Measurements from ENCODE around the gene KIAA0319L.
"Not testable (repeated sequence)": the region's sequence is repeated elsewhere in the genome, so short reads cannot be mapped to it uniquely, and the experiment has no call there.

KIAA0319L gene

GRCh38 chr1:35580949-35581388 is 23.8 kb upstream of the KIAA0319L start:
- DNase-seq, result no peak

- DNase-seq, result no peak
Measured at GRCh38 chr1:35577071-35577998, 20.1 kb upstream of the KIAA0319L start.

DNA sequence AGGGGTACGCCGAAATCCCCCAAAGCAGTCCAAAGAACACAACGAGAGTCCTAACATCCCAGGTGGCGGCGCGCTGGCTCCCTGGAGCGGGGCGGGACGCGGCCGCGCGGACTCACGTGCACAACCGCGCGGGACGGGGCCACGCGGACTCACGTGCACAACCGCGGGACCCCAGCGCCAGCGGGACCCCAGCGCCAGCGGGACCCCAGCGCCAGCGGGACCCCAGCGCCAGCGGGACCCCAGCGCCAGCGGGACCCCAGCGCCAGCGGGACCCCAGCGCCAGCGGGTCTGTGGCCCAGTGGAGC is 19.5 kb upstream of the KIAA0319L start:
- not testable (repeated sequence) for DNase-seq

- DNase-seq, result no peak
Measured at GRCh38 chr1:35576061-35576765, 19.0 kb upstream of the KIAA0319L start.

- DNase-seq, result no peak
Measured at GRCh38 chr1:35575416-35575958, 18.3 kb upstream of the KIAA0319L start.

- no peak for DNase-seq
Measured at GRCh38 chr1:35574655-35575415, 17.6 kb upstream of the KIAA0319L start.

DNA sequence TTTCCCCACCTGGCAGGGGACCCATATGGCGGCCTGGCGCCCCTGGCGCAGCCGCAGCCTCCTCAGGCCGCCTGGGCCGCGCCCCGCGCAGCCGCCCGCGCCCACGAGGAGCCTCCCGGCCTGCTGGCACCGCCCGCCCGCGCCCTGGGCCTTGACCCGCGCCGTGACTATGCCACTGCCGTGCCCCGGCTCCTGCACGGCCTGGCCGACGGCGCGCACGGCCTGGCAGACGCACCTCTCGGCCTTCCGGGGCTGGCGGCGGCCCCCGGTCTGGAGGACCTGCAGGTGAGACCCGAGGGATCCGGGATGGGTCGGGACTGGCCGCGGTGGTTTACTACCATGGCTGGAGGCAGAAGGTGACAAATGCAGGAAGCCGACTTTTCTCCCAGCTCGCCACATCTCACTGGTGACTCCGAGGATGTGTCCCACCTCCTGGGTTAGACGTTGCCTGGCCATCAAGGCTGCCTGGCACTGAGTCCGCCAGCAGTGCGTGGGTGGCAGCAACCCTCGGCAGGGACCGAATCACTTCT is 17.0 kb upstream of the KIAA0319L start:
- DNase-seq, result no peak

- peak; percentile 22 to 48 for DNase-seq
Measured at GRCh38 chr1:35573198-35574124, 16.3 kb upstream of the KIAA0319L start, which contains the start of gene TFAP2E. Gene TFAP2E (plus strand): TSS chr1:35573314. CDS start chr1:35573578, 264 bp downstream.

DNA sequence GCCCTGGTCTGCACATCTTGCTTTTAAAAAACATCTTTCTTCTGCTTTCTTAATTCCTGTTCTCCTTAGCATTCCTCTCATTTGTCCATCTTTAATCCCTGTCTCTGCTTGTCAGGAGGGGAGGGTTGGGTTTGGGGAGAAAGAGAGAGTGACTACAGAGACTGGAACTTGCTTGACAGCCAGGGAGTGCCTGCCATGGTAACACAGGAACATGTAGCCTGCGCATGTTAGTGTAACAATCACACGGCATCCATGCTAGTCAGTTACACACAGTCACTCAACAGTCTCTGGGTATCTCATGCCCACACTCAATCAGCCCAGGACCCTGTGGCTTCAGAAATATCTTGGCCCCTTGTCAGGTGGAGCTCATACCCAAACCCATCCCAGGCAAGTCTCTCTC is 15.1 kb upstream of the KIAA0319L start:
- DNase-seq, result no peak

DNA sequence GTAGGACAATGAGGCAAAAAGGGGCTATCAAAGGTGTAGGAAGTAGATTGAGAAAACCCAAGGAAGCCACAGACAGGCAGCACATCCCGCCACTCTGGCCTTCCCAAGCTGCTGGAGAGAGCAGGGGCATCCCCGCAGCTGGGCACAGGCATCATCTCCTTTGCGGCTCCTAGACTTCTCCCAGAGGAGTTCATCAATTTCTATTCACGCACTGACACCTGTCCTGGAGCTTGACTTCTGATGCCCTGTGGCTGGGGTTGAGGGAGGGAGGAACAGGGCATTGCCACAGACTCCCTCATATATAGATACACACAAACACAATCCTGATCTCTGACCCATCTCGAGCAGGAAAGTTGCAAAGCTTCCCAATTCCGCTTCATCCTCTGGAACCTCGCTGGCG is 14.1 kb upstream of the KIAA0319L start:
- DNase-seq, result no peak

DNA sequence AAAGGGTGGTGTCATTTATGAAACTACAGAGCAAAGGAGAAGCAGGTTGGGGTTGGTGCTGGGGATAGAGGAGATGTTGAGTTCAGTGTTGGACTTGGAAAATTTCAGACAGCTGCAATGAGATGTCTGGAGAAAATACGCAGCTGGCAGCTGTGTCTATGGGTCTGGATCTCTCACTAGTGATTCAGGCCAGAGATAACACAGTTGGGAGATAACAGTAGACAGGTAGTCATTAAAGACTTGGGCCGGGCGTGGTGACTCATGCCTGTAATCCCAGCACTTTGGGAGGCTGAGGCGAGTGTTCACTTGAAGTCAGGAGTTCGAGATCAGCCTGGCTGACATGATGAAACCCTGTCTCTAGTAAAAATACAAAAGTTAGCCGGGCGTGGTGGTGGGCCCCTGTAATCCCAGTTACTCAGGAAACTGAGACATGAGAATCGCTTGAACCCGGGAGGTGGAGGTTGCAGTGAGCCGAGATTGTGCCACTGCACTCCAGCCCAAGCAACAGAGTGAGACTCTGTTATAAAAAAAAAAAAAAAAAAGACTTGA is 13.5 kb upstream of the KIAA0319L start:
- DNase-seq, result no peak

DNA sequence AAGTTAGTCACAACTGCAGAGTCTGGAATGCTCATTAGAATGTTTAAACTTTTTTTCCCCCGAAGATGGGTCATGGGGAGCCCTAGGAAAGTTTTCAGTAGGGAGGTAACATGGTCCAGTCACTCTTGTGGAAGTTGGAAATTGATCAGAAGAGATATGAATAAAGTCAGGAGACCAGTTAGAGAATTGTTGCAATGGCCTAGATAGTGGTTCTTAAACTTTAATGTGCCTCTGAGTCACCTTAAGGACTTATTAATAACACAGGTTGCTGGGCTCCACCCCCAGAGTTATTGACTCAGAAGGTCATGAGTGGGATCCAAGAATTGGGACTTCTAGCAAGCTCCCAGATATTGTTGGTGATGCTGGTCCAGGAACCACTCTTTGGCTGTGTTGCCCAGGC is 12.7 kb upstream of the KIAA0319L start:
- no peak for DNase-seq

DNA sequence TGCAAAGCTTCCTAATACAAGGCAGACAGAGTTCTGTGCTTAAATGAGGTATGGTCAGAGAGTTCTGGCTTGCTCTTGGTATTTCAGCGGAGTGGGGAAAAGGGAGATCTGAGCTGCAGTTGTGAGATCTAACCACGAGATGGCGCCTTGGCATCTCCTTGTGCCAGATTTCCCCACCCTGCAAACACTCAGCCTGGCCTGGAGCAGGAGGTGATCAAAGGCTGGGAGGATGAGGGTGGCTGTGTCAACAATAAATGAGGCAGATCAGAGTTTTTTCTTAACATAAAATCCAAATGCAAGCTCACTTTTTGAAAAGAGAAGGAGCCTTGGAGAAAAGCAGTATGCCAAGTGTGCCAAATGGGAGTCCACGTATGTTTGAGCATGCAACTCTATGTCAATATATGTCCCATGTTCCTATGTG is 11.8 kb upstream of the KIAA0319L start:
- peak; percentile 55 to 72 for DNase-seq

- no peak for DNase-seq
Measured at GRCh38 chr1:35567947-35568558, 10.8 kb upstream of the KIAA0319L start.

- DNase-seq, result no peak
Measured at GRCh38 chr1:35565742-35566133, 8.5 kb upstream of the KIAA0319L start.

DNA sequence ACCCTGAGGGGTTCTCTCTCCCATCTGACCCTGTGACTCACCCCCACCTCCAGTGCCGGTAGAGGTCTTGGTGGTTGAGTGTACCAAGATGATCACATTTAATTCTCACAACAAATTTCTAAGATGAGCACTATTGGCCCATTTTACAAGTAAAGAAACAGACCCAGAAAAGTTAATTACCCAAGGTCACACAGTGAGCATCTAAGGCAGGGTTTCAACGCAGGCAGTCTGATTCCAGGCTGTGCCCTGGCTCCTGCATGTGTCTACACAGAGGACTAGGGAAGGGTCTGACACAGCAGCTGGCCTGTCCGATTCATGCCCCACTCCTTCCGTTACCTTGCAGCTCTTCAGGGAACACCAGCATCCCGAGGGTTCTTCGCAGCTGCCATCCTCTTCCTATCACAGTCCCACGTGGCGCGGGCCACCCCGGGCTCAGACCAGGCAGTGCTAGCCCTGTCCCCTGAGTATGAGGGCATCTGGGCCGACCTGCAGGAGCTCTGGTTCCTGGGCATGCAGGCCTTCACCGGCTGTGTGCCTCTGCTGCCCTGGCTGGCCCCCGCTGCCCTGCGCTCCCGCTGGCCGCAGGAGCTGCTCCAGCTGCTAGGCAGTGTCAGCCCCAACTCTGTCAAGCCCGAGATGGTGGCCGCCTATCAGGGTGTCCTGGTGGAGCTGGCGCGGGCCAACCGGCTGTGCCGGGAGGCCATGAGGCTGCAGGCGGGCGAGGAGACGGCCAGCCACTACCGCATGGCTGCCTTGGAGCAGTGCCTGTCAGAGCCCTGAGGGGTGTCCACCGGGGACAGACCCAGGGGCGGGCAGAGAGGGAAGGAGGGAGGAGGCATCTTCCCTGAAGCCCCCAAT is 7.9 kb upstream of the KIAA0319L start:
- no peak for DNase-seq

DNA sequence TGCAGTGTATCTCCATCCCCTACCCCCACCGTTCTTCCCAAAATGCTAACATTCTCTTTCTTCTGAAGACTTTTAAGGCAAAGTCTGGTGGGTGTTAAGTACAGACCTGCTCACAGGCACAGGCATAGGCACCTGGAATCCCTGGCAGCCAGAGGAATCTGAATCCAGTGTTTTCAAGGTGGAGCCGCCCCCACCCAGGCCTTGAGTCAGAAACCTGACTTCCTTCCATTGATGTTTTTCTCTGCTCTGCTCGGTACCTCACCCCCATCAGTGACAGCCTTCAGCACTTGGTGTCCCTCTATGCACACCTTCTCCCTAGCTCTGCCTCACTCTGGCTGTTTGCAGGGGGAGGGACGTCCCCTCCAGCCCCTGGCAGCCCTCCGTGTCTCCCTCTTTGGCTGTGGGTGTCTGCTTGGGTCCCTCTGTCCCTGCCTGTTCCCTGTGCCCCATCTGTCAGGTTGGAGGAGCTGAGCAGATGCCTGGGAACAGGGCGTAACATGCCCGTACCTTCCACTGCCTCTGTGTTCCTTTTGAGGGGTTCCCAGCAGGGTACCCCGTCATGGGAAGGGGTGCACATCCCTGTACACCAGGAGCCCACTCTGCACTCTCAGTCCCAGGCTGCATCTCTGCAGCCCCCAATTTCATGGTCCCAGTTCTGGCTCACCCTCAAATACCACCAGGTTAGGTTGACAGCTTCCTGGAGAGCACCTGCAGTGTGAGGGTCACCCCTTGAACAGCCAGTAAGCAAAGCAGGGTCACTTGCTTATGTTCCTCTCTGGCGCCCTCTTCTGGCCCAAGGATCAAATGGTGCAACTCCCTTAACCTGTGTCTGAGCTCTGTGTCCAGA is 7.1 kb upstream of the KIAA0319L start:
- DNase-seq, result peak; percentile 35 to 41

DNA sequence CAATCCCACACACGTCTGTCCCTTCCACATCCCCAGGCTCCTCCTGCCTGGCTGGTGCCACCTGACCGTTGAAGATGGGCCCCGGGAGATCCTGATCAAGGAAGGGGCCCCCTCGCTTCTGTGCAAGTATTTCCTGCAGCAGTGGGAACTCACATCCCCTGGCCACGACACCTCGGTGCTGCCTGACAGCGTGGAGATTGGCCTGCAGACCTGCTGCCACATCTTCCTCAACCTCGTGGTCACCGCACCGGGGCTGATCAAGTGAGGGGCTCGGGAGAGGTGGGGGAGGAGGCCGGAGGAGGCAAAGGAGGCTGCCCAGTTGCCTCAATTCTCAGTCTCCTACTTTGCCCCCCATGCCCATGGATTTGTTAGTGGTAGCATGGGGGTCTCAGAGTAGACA is 6.0 kb upstream of the KIAA0319L start:
- no peak for DNase-seq

All from hippocampal formation (tissue), 2 donors.